Astrocyte (in vitro differentiated cells and primary cell): ENCODE results near the gene CRYBG2. TPM values are rescaled to one million over a fixed set of nuclear protein-coding genes. Genes with fewer than 3 reads are reported as not detected.
"Not testable (repeated sequence)": the region's sequence is repeated elsewhere in the genome, so short reads cannot be mapped to it uniquely, and the experiment has no call there.

ENCODE experiments used
- DNase-seq: peaks from one replicate; pipeline ENCODE4 v3.0.0-alpha.2; 2010; ENCODE audit warnings: low read depth
- FAIRE-seq: peaks from 2 replicates; lab custom pipeline; 2011; peaks lifted over from hg19 to GRCh38; lab: Jason Lieb, UNC
- H2AFZ ChIP-seq: 2 replicates; pipeline ENCODE4 v1.6.0; 2012; ENCODE audit warnings: low read depth, low read length, inconsistent platforms
- H3K27ac ChIP-seq: 2 replicates; pipeline ENCODE4 v1.5.1; 2011; ENCODE audit warnings: low read depth, low read length, inconsistent platforms
- H3K27me3 ChIP-seq: 2 replicates; pipeline ENCODE4 v1.6.0; 2011; ENCODE audit warnings: low read length, inconsistent platforms; ENCODE audit not compliant: insufficient read depth
- H3K36me3 ChIP-seq: 2 replicates; pipeline ENCODE4 v1.5.1; 2011; ENCODE audit warnings: low read length, inconsistent platforms; ENCODE audit not compliant: insufficient read depth
- H3K4me1 ChIP-seq: 2 replicates; pipeline ENCODE4 v1.5.1; 2011; ENCODE audit warnings: low read length, inconsistent platforms; ENCODE audit not compliant: insufficient read depth
- H3K4me2 ChIP-seq: 2 replicates; pipeline ENCODE4 v1.6.0; 2012; ENCODE audit warnings: low read length, inconsistent platforms
- H3K4me3 ChIP-seq: 2 replicates; pipeline ENCODE4 v1.5.1; 2011; ENCODE audit warnings: low read depth, mild to moderate bottlenecking, low read length, inconsistent platforms; ENCODE audit not compliant: insufficient read depth
- H3K79me2 ChIP-seq: 2 replicates; pipeline ENCODE4 v1.6.0; 2012; ENCODE audit warnings: mild to moderate bottlenecking, low read length, inconsistent platforms; ENCODE audit not compliant: insufficient read depth
- H3K9ac ChIP-seq: 2 replicates; pipeline ENCODE4 v1.6.0; 2012; ENCODE audit warnings: mild to moderate bottlenecking, low read length, inconsistent platforms
- H3K9me3 ChIP-seq: 2 replicates; pipeline ENCODE4 v1.5.1; 2012; ENCODE audit warnings: low read depth, mild to moderate bottlenecking, low read length, inconsistent platforms; ENCODE audit not compliant: insufficient read depth
- H4K20me1 ChIP-seq: 2 replicates; pipeline ENCODE4 v1.6.0; 2012; ENCODE audit warnings: low read length, inconsistent platforms; ENCODE audit not compliant: insufficient read depth
- H3K27ac Mint-ChIP-seq: one replicate; pipeline ENCODE4 v1.8.0; 2021; ENCODE audit warnings: mild to moderate bottlenecking, mixed read lengths; ENCODE audit not compliant: unreplicated experiment
- H3K27me3 Mint-ChIP-seq: one replicate; pipeline ENCODE4 v1.8.0; 2021; ENCODE audit warnings: low read depth, mixed read lengths; ENCODE audit not compliant: unreplicated experiment
- H3K36me3 Mint-ChIP-seq: one replicate; pipeline ENCODE4 v1.8.0; 2021; ENCODE audit warnings: low read depth, mixed read lengths; ENCODE audit not compliant: unreplicated experiment
- H3K4me1 Mint-ChIP-seq: one replicate; pipeline ENCODE4 v1.8.0; 2021; ENCODE audit warnings: low read depth, mixed read lengths; ENCODE audit not compliant: unreplicated experiment
- H3K4me3 Mint-ChIP-seq: one replicate; pipeline ENCODE4 v1.8.0; 2021; ENCODE audit warnings: mild to moderate bottlenecking, moderate library complexity, mixed read lengths; ENCODE audit not compliant: unreplicated experiment
- H3K9me3 Mint-ChIP-seq: one replicate; pipeline ENCODE4 v1.8.0; 2021; ENCODE audit warnings: mild to moderate bottlenecking, mixed read lengths; ENCODE audit not compliant: unreplicated experiment
- EZH2 ChIP-seq: IDR thresholded peaks from 2 replicates; pipeline ENCODE4 v1.6.1; 2012; ENCODE audit warnings: mild to moderate bottlenecking, low read length, inconsistent platforms; ENCODE audit not compliant: insufficient read depth
- total RNA-seq: library from RNA; stranded (reverse); gene quantifications from 2 replicates; pipeline ENCODE4 v1.2.1, GENCODE V29; 2021
- TF ChIP-seq, protein P1 (sequence below): IDR thresholded peaks from 2 replicates; pipeline ENCODE4 v1.5.1; 2011; ENCODE audit warnings: low read depth, mild to moderate bottlenecking, inconsistent platforms, low read length, moderate library complexity; ENCODE audit not compliant: insufficient read depth

The CRYBG2 gene
- total RNA-seq, 1 donor from 2014 or later = 5.3 TPM

DNA sequence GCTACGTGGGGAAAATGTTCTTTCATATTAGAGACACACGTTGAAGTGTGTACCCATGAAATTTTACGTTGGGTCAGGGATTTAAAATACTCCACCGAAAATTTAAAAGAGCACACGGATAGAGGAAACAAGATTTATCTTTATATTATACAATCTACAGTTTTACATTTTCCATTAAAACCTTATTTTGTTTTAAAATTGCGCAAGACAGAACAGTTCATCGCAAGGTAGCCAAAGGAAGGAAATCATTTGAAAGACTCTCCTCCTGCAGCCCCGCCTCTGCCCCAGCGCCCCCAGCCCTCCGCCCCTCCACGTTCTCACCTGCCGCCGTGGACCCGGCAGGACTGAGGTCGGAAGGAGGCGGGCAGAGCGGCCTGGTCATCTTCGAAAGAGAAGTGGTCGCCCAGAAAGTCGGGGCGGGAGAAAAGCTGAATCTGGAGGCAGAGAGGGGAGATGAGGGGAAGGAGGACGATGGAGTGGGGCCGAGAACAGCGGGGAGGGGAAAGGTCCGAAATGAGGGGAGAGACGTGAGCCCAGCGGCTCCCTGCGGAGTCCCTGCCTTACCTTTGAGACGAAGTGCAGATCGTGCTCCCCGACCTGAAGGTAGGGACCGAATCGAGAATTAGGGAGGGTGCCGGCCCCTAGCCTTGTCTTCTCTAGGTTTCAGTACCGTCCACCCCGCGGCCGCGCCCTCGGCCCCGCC lies 18.0 kb downstream of the CRYBG2 start:
- H3K4me3 ChIP-seq = peak overlapping the region; percentile 70
- H3K27ac ChIP-seq = no peak overlapping the region
- H3K36me3 ChIP-seq = no peaks in the 10 kb centered on the region
- peak overlapping the region; percentile 92 for H2AFZ ChIP-seq
- peaks cover 5% of the 10 kb centered on the region for H3K27me3 Mint-ChIP-seq
- DNase-seq (no peak), FAIRE-seq (no peak)
- H3K4me2 ChIP-seq = peak overlapping the region; percentile 96
- peak overlapping the region; percentile 72 for H3K9ac ChIP-seq
- H3K4me1 Mint-ChIP-seq = peaks cover 6% of the 10 kb centered on the region
- peaks cover 18% of the 10 kb centered on the region for H3K4me1 ChIP-seq
- no peaks in the 10 kb centered on the region for H3K36me3 Mint-ChIP-seq
- H3K79me2 ChIP-seq = no peaks in the 10 kb centered on the region
- H3K27me3 ChIP-seq = peaks cover 5% of the 10 kb centered on the region
- H3K9me3 Mint-ChIP-seq = no peaks in the 10 kb centered on the region
- H3K9me3 ChIP-seq = no peaks in the 10 kb centered on the region
- H4K20me1 ChIP-seq = no peaks in the 10 kb centered on the region
- TF ChIP-seq EZH2 = no peak
- TF ChIP-seq, protein P1, sequence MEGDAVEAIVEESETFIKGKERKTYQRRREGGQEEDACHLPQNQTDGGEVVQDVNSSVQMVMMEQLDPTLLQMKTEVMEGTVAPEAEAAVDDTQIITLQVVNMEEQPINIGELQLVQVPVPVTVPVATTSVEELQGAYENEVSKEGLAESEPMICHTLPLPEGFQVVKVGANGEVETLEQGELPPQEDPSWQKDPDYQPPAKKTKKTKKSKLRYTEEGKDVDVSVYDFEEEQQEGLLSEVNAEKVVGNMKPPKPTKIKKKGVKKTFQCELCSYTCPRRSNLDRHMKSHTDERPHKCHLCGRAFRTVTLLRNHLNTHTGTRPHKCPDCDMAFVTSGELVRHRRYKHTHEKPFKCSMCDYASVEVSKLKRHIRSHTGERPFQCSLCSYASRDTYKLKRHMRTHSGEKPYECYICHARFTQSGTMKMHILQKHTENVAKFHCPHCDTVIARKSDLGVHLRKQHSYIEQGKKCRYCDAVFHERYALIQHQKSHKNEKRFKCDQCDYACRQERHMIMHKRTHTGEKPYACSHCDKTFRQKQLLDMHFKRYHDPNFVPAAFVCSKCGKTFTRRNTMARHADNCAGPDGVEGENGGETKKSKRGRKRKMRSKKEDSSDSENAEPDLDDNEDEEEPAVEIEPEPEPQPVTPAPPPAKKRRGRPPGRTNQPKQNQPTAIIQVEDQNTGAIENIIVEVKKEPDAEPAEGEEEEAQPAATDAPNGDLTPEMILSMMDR = no peak
- H3K4me3 Mint-ChIP-seq = peak overlapping the region; percentile 88
- no peak overlapping the region for H3K27ac Mint-ChIP-seq

DNA sequence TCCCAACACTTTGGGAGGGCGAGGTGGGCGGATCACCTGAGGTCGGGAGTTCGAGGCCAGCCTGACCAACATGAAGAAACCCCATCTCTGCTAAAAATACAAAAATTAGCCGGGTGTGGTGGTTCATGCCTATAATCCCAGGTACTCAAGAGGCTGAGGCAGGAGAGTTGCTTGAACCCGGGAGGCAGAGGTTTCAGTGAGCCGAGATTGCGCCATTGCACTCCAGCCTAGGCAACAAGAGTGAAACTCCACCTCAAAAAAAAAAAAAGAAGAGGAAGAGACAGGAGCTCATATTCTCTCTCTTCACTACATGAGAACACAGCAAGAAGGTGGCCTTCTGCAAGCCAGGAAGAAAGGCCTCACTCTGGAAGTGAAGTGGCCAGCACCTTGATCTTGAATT lies 20.6 kb downstream of the CRYBG2 start:
- not testable (repeated sequence) for H3K9ac ChIP-seq, H3K27ac Mint-ChIP-seq, H3K4me1 Mint-ChIP-seq, H3K9me3 ChIP-seq, H4K20me1 ChIP-seq, H3K27ac ChIP-seq, H3K27me3 Mint-ChIP-seq, H3K27me3 ChIP-seq, DNase-seq, H3K4me2 ChIP-seq, H3K36me3 ChIP-seq, H3K4me3 ChIP-seq, H3K79me2 ChIP-seq, FAIRE-seq, H3K9me3 Mint-ChIP-seq, H3K36me3 Mint-ChIP-seq, H2AFZ ChIP-seq, H3K4me3 Mint-ChIP-seq
- peaks cover 15% of the 10 kb centered on the region for H3K4me1 ChIP-seq

DNA sequence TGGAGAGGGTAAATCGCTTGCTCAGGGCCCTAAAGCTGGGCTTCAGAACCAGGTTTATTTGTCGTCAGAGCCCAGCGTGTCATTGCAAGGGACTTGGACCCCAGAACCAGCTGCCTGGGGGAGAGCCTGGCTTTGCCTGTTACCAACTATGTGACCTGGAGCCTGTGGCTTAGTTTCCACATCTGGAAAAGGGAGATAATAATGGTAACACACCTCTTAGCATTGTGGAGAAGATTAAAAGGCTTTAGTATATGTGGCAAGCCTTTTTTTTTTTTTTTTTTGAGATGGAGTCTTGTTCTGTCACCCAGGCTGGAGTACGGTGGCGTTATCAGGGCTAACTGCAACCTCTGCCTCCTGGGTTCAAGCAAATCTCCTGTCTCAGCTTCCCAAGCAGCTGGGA lies 23.7 kb downstream of the CRYBG2 start:
- H3K27me3 Mint-ChIP-seq = no peaks in the 10 kb centered on the region
- TF ChIP-seq, protein P1 = no peak
- no peak for TF ChIP-seq EZH2
- Histone ChIP-seq H3K36me3 (no peaks in the 10 kb centered on the region), H4K20me1 (no peaks in the 10 kb centered on the region), H3K9ac (no peak overlapping the region), H3K27ac (no peak overlapping the region), H3K4me3 (no peak overlapping the region), H3K4me2 (no peak overlapping the region), H3K4me1 (peaks cover 5% of the 10 kb centered on the region), H3K27me3 (no peaks in the 10 kb centered on the region), H3K79me2 (no peaks in the 10 kb centered on the region), H2AFZ (no peak overlapping the region), H3K9me3 (no peaks in the 10 kb centered on the region)
- H3K27ac Mint-ChIP-seq = no peak overlapping the region
- DNase-seq (no peak), FAIRE-seq (no peak)
- H3K9me3 Mint-ChIP-seq = no peaks in the 10 kb centered on the region
- no peaks in the 10 kb centered on the region for H3K4me1 Mint-ChIP-seq
- no peaks in the 10 kb centered on the region for H3K36me3 Mint-ChIP-seq
- no peak overlapping the region for H3K4me3 Mint-ChIP-seq

DNA sequence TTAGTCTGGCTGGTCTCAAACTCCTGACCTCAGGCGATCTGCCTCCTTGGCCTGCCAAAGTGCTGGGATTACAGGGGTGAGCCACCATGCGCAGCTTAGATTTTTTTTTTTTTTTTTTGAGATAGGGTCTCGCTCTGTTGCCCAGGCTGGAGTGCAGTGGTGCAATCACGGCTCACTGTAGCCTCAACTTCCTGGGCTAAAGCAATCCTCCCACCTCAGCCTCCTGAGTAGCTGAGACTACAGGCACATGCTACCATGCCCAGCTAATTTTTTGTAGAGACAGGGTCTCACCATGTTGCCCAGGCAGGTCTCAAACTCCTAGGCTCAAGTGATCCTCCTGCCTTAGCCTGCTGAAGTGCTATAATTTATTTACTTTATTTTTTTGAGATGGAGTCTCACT lies 24.6 kb downstream of the CRYBG2 start:
- not testable (repeated sequence) for H3K36me3 Mint-ChIP-seq, H3K4me2 ChIP-seq, H3K27me3 ChIP-seq, H3K79me2 ChIP-seq, H2AFZ ChIP-seq, H3K27ac Mint-ChIP-seq, FAIRE-seq, H4K20me1 ChIP-seq, H3K4me3 Mint-ChIP-seq, DNase-seq, H3K27ac ChIP-seq, H3K9me3 ChIP-seq, H3K9me3 Mint-ChIP-seq, H3K36me3 ChIP-seq, H3K9ac ChIP-seq, H3K4me1 ChIP-seq, H3K4me3 ChIP-seq, H3K27me3 Mint-ChIP-seq, H3K4me1 Mint-ChIP-seq
